ENCODE results near the gene PDCD7. TPM values are rescaled to one million over a fixed set of nuclear protein-coding genes. Genes with fewer than 3 reads are reported as not detected.
"Not testable (repeated sequence)": the region's sequence is repeated elsewhere in the genome, so short reads cannot be mapped to it uniquely, and the experiment has no call there.

The PDCD7 gene
- total RNA-seq, 1 donor from 2014 or later: 19.8 TPM

DNA sequence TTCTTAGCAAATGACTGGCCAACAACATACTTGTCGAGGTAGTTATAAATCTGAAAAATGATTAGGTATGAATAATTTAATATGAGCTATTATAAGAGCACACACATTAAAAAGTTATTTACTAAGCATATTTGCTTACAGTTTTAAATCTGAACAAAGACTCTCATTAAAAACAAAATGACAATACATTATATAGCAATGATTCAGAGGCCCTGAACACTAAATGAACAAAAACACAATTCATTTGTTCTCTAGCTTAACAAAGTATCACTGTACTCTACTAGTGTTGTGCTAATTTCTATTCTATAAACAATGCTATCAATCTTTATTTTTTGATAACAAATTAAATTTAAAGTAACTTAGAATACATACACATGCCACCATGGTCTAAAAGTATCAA, 30.5 kb upstream of the PDCD7 start:
- TF ChIP-seq, protein P1, sequence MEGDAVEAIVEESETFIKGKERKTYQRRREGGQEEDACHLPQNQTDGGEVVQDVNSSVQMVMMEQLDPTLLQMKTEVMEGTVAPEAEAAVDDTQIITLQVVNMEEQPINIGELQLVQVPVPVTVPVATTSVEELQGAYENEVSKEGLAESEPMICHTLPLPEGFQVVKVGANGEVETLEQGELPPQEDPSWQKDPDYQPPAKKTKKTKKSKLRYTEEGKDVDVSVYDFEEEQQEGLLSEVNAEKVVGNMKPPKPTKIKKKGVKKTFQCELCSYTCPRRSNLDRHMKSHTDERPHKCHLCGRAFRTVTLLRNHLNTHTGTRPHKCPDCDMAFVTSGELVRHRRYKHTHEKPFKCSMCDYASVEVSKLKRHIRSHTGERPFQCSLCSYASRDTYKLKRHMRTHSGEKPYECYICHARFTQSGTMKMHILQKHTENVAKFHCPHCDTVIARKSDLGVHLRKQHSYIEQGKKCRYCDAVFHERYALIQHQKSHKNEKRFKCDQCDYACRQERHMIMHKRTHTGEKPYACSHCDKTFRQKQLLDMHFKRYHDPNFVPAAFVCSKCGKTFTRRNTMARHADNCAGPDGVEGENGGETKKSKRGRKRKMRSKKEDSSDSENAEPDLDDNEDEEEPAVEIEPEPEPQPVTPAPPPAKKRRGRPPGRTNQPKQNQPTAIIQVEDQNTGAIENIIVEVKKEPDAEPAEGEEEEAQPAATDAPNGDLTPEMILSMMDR (IDR thresholded peaks at IDR 0.05): no peak

DNA sequence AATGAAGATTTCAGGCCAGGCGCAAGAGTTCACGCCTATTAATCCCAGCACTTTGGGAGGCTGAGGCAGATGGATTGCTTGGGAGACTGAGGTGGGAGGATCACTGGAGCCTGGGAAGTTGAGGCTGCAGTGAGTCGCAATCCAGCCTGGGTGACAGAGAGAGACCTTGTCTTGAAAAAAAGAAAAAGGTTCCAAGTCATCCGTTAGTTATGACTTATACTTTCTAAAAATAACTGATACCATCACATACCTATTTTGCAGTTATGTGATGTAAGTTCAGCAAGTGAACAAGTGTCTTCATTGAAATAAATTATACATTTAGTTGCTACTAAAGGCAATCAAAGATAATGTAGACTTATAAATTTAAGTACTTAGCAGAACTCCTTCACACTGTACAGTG, 29.4 kb upstream of the PDCD7 start:
- Histone ChIP-seq H3K27me3 (ENCODE audit: low read depth) (no peaks in the 10 kb centered on the region), H3K9me3 (no peaks in the 10 kb centered on the region), H3K27ac (no peak overlapping the region), H3K36me3 (peaks cover 66% of the 10 kb centered on the region), H3K4me3 (no peak overlapping the region), H3K4me1 (peaks cover 6% of the 10 kb centered on the region)
- intact Hi-C loops (cut with DNase I): no loop called here
- DNase-seq (no peak), ATAC-seq (no peak)
- TF ChIP-seq, protein P1 (IDR thresholded peaks at IDR 0.05): no peak

More for the DNA sequence above, 30.5 kb upstream of the PDCD7 start:
- Histone ChIP-seq H3K9me3 (no peaks in the 10 kb centered on the region), H3K27me3 (ENCODE audit: low read depth) (no peaks in the 10 kb centered on the region), H3K4me3 (no peak overlapping the region), H3K4me1 (peaks cover 6% of the 10 kb centered on the region), H3K36me3 (peaks cover 60% of the 10 kb centered on the region), H3K27ac (no peak overlapping the region)
- ATAC-seq (no peak), DNase-seq (no peak)
- intact Hi-C loops (cut with DNase I): no loop called here

DNA sequence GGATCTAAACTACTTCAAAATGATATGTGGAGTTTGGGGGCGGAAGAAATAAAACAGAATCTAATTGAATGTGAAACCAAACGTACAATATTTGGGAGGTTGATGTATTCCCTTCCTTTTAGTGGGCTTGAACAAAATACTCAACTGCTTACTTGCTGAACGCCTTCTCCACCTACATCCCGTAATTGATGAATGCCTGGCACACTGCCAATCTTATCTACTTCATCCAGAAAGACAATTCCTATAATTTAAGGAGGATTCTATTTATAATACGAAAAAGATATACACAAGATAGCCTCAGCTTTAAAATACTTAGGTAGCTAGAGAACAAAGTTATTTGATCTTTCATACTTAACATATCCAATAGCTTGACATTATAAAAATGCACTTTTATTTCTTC, 23.1 kb upstream of the PDCD7 start:
- no peaks in the 10 kb centered on the region for H3K9me3 ChIP-seq
- intact Hi-C loops (cut with DNase I): no loop called here
- H3K36me3 ChIP-seq: peaks cover 79% of the 10 kb centered on the region
- no peak overlapping the region for H3K4me3 ChIP-seq
- no peaks in the 10 kb centered on the region for H3K4me1 ChIP-seq
- DNase-seq: no peak
- TF ChIP-seq, protein P1 (IDR thresholded peaks at IDR 0.05): no peak
- no peak overlapping the region for H3K27ac ChIP-seq
- H3K27me3 ChIP-seq (ENCODE audit: low read depth): no peaks in the 10 kb centered on the region
- no peak for ATAC-seq

DNA sequence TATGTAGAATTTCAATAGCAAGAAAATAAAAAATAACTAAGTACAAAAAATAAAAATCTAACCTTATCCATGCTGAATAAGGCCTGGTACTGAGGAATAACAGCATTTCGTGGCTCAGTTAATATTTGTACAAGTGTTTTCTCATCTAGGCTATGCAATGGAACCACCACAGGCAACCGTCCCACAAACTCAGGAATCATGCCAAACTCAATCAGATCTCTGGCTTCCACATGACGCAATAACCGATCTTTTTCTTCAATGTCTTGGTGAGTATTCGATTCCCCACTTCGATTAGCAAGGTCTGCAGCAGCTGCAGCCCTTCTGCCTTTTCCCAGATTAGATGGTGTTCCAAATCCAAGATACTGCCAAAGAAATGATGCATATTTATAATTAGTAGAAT, 21.1 kb upstream of the PDCD7 start:
- DNase-seq (no peak), ATAC-seq (no peak)
- intact Hi-C loops (cut with DNase I): no loop called here
- TF ChIP-seq, protein P1 (IDR thresholded peaks at IDR 0.05): no peak
- Histone ChIP-seq H3K9me3 (no peaks in the 10 kb centered on the region), H3K4me1 (no peaks in the 10 kb centered on the region), H3K27me3 (ENCODE audit: low read depth) (no peaks in the 10 kb centered on the region), H3K4me3 (no peak overlapping the region), H3K27ac (no peak overlapping the region), H3K36me3 (peaks cover 93% of the 10 kb centered on the region)

DNA sequence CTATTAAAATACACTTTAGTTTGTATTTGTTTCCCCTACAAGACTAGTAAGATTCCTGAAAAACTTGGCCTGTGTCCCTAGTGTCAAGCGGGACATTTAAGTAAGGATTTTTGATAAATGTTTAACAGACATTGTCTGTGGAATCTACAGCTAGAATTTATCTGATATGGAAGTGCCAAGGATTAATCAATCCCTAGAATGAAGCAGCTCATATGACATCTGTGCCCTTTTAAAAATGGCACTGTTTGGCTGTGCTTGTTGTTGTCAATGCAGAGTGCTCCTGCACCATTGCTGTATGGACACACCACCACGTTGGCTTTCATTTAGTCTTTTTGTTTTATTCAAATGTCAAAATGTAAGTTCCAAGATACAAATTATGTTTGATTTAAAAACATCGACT, 14.3 kb upstream of the PDCD7 start:
- Histone ChIP-seq H3K4me1 (no peaks in the 10 kb centered on the region), H3K4me3 (no peak overlapping the region), H3K9me3 (no peaks in the 10 kb centered on the region), H3K36me3 (peaks cover 58% of the 10 kb centered on the region), H3K27ac (no peak overlapping the region), H3K27me3 (ENCODE audit: low read depth) (no peaks in the 10 kb centered on the region)
- TF ChIP-seq, protein P1 (IDR thresholded peaks at IDR 0.05): no peak
- ATAC-seq: no peak
- no peak for DNase-seq
- intact Hi-C loops (cut with DNase I): no loop called here

DNA sequence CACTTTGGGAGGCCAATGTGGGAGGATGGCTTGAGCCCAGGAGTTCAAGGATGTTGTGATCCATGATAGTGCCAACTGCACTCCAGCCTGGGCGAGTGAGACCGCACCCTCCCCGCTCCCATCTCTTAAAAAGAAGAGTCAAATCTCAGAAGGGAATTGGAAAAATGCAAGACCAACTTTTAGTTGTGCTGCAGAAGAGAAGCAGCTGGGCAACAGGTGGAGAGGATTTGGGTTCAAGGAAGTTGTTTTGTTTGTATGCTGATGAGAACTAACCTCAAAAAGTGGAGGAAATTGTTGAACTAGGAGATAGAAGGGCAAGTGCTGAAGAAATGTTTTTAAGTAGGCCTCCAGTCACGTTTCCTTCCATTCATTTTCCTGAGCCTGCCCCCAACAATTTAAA, 12.8 kb upstream of the PDCD7 start:
- no peak for DNase-seq
- Histone ChIP-seq H3K27me3 (ENCODE audit: low read depth) (no peaks in the 10 kb centered on the region), H3K4me3 (no peak overlapping the region), H3K27ac (no peak overlapping the region), H3K4me1 (no peaks in the 10 kb centered on the region), H3K36me3 (peaks cover 44% of the 10 kb centered on the region), H3K9me3 (no peaks in the 10 kb centered on the region)
- intact Hi-C loops (cut with DNase I): no loop called here
- no peak for ATAC-seq
- TF ChIP-seq, protein P1 (IDR thresholded peaks at IDR 0.05): no peak

DNA sequence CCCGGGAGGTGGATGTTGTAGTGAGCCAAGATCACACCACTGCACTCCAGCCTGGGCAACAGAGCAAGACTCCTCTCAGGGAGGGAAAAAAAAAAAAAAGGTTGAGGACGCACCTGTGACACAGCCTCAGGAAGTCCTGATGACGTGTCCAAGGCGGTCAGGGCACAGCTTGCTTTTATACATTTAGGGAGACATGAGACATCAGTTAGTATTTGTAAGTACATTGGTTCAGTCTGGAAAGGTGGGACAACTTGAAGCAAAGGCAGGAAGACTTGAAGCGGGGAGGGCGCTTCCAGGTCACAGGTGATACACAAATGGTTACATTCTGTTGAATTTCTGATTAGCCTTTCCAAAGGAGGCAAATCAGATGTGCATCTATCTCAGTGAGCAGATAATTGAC, 5.0 kb upstream of the PDCD7 start:
- intact Hi-C loops (cut with DNase I); H3K27ac ChIP-seq: not testable (repeated sequence)

DNA sequence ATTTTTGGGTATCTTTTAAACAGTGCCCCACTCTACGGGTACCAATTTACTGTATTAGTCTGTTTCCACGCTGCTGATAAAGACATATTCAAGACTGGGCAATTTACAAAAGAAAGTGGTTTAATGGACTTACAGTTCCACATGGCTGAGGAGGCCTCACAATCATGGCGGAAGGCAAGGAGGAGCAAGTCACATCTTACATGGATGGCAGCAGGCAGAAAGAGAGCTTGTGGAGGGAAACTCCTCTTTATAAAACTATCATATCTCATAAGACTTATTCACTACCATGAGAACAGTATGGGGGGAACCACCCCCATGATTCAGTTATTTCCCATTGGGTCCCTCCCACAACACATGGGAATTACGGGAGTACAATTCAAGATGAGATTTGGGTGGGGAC, 4.3 kb upstream of the PDCD7 start:
- H3K9me3 ChIP-seq; H3K27ac ChIP-seq; H3K27me3 ChIP-seq (ENCODE audit: low read depth); ATAC-seq; H3K4me3 ChIP-seq; H3K36me3 ChIP-seq; H3K4me1 ChIP-seq; intact Hi-C loops (cut with DNase I); DNase-seq: not testable (repeated sequence)

More for the DNA sequence above, 5.0 kb upstream of the PDCD7 start:
- not testable (repeated sequence) for H3K9me3 ChIP-seq; DNase-seq; H3K36me3 ChIP-seq; H3K27me3 ChIP-seq (ENCODE audit: low read depth); H3K4me1 ChIP-seq; ATAC-seq; H3K4me3 ChIP-seq

Measured in lower lobe of right lung (tissue), 2 donors.